HG03175 (cell line): ENCODE measurements around the gene IL1RAP.
"Not testable (repeated sequence)": the region's sequence is repeated elsewhere in the genome, so short reads cannot be mapped to it uniquely, and the experiment has no call there.

Experiments used
- ATAC-seq: cut with Tn5 transposase; IDR thresholded peaks from one replicate; pipeline ENCODE4 v1.9.1; 2021; ENCODE audit warnings: mild to moderate bottlenecking, moderate library complexity; ENCODE audit not compliant: unreplicated experiment

The IL1RAP gene, protein sequence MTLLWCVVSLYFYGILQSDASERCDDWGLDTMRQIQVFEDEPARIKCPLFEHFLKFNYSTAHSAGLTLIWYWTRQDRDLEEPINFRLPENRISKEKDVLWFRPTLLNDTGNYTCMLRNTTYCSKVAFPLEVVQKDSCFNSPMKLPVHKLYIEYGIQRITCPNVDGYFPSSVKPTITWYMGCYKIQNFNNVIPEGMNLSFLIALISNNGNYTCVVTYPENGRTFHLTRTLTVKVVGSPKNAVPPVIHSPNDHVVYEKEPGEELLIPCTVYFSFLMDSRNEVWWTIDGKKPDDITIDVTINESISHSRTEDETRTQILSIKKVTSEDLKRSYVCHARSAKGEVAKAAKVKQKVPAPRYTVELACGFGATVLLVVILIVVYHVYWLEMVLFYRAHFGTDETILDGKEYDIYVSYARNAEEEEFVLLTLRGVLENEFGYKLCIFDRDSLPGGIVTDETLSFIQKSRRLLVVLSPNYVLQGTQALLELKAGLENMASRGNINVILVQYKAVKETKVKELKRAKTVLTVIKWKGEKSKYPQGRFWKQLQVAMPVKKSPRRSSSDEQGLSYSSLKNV

DNA sequence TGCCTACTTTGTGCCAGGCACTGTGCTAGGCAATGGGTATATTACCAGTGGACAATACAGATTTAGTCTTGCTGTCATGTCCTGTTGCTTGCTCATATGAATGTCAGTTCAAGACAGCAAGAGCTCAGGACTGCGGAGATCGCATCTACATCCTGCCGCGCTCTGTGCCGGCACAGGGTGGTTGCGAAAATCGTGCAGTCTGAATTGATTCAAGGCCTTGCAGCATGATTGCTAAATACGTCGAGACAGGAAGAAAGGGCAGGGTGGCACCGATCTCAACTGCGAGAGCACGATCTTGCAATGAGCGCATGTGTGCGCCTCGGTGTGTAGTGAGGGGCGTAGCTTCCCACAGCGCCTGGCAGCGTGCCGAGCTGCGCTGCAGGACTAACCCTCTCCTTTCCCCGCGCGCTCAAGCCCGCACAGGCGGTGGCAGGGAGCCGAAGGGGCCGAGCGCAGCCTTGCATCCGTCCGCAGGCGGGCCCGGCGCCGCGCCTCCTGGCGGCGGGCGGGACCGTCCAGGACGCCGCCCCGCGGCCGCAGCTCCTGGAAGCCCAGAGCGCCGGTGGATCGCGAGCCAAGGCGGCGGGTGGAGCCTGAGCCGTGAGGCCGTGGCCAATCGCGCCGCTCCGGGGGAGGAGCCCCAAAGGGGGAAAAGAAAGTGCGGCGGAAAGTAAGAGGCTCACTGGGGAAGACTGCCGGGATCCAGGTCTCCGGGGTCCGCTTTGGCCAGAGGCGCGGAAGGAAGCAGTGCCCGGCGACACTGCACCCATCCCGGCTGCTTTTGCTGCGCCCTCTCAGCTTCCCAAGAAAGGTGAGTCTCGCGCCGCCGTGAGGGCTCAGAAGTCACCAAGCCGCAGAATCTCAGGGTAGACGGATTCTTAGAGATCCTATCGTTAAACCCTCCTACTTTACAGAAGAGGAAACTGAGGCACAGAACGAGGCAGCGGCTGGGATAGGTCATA, at the start of gene IL1RAP:
Gene IL1RAP (plus strand): TSS at position 677 of the 962 bp plus-strand sequence. CDS start 50,205 bp downstream, outside the sequence.
- peak; percentile 98 for ATAC-seq

DNA sequence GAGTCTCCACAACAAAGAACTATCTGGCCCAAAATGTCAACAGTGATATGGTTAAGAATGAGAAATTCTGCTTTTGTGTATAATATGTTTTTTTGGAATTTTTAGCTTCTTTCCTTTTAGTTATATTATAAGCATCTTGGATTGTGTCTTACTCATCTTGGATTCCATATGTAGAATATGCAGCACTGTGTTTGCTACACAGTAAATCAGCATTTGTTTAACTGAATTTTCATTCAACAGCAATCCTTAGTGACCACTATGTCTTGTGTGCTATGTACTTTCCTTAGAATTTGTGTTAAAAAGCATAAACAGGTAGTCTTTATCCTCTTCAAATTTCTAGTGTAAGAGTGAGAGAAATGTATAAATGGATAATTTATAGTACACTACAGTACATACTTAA, 46.0 kb upstream of the IL1RAP start:
- ATAC-seq: no peak

DNA sequence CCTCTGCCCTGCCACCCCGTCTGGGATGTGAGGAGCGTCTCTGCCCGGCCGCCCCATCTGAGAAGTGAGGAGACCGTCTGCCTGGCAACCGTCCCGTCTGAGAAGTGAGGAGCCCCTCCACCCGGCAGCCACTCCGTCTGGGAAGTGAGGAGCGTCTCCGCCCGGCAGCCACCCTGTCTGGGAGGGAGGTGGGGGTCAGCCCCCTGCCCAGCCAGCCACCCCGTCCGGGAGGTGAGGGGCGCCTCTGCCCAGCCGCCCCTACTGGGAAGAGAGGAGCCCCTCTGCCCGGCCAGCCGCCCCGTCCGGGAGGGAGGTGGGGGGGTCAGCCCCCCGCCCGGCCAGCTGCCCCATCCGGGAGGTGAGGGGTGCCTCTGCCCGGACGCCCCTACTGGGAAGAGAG, 40.6 kb upstream of the IL1RAP start:
- ATAC-seq: not testable (repeated sequence)

DNA sequence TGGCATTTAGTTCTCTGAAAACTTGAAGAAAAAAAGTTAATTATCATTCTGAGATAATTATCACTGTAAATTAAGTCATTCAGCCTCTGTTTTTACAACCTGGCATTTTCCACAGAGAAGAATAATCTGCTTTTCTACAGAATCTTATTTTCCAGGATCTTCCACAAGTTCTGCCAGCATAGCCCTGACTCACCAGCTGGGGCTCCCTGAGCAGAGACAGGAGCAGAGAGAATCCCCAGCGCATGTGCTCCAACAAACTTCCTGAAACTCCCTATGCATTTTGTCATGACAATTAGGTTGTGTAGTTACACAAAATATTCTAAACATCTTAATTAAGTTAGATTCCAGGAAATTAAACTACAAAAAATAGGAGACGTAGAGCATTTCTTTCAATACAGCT, 32.1 kb upstream of the IL1RAP start:
- ATAC-seq: no peak

DNA sequence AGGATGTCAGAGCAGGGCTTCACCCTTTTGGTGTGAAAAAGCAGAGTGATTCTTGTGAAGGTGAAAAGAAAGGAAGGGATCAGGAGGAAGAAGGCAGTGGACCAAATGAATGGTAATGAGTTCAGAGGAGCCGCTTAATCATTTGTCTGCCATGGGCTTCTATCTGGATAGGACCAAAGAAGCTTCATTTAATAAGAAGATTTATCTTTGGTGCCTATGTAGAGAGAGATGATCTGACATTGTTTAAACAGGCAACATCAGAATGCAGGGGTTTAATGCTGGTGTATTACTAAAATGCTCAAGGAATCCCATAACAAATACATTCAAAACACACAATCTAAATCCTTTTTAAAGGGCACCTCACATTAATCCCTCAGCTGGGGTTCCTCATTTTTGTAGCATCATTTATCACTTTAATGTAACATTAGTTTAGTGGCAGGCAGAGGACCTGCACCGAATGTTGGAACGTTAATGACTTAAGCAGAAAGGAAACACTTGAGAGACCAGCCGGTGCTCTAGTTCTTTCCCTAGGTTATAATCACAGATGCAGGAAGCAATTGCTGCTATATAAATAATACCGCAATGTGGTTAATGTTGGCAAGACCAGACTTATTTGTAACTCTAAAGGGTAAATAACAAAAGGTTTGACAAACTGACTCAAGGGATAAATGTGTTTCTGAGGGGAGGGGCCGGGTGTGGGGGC, 27.9 kb upstream of the IL1RAP start:
- no peak for ATAC-seq

DNA sequence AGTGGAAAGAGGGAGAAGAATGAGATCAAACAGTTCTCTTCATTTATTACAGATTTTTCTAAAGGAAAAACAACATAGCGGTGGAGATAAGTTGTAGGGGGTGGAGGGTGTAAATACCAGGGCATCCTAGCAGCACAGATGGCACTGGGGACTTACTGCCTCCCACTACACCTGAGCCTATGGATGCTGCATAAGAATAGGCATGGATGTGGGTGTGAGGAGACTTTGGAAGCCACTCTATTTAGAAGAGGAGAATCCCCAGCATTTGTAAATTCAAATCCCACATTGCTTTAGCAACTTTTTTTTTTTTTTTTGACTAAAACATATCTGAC, 27.4 kb upstream of the IL1RAP start:
- no peak for ATAC-seq

DNA sequence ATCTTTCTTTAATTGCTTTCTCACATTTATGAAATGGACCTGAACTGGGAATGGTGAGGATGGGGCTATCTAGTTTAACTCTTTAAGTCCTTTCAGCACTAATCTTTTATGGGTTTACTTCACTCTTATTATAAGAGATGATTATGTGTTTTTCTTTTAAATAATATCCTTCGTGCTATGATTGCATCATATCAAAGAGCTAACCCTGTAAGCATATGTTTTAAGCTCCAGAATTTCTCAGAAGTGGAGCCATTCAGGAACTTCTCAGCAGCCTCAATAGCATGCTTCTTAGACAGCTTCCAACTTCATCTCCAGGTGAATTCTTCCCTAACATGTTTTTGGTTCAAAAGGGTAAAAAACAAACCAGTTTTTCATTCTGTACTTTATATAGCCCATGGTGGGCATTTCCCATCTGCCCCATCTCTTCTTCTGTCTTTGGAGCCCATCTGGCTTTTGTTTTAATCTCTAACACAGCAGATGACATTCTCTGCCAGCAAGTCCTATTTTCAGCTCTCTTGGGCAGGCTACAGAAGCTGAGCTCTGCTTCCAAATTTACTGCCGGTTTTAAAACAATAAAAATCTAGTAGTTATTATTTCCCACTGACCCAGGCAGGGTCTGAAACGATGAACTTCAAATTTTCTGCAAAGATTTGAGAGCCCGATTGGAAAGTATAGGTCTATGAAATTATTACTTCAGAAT, 26.8 kb upstream of the IL1RAP start:
- ATAC-seq: no peak

DNA sequence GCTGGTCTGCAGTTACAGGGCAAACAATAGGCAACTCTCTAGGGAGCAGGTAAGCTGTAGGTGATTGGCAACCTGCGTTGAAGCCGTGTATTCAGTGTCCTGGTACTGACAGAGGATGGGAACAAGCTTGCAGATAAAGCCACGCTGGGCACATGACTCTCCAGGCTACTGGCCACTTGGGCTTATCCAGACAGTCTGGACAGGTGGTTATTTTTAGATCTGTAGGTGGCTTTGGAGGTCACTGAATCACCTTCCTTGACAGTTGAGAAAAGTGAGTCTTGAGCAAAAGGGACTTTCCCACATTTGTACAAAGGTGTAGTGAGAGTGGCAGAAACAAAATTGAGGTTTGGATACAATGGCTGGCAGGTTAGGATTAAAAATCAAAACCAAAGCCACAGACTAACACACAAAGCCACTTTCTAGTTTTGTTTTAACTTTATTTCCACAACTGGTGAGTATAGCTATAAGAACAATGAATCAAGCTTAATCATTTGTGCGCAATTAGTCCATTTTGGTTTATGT, 22.3 kb upstream of the IL1RAP start:
- ATAC-seq: no peak

DNA sequence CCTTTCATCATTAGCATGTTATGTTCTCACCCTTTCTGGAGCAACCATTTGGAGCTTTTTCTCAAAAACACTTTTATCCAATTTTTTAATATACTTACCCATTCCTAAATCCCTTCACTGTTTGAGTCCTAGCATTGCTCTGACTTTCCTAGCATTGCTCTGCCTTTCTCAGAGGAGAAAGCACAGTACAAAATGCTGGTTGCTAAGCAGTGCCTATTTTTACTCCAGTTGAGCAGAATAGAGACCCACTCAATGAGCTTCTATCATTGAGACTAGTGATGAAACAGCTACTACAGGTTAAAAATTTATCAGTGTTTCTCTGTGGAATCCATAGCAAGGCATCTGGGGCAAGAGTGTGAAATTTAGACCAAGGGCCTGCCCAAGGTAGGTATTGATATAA, 21.8 kb upstream of the IL1RAP start:
- no peak for ATAC-seq

DNA sequence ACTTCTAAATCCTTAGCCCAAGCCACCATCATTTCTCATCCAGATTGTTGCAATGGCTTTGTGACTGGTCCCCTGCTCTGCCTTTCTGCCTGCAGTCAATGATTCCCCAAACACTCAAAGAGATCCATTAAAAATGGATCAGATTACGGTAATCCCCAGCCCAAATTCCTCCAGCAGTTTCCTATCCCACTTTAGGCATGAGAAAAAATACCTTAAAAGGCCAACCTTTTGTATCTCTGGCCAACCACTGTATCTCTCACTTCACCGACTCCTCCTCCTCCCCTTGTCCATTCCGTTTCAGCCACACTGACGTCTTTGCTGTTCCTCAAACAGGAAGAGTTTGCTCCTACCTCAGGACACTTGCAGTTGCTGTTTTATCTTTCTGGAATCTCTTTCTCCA, 20.9 kb upstream of the IL1RAP start:
- no peak for ATAC-seq

DNA sequence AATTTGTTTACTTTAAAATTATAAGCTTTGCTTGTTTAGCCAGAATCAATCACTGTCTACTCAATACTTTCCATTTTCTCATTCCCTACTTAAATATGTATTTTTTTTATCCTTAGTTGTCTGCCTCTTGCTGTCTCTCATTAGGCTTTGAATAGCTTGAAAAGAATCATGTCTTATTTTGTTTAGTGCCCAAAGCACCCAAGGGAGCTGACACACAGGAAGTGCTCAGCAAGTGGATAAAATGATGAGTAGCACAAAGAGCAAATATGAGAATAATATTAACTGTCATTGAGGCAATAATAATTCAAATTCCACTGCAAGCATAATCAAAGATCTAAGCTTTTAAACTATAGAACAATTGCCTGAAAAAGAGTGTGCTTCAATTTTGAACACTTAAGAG, 19.0 kb upstream of the IL1RAP start:
- no peak for ATAC-seq

DNA sequence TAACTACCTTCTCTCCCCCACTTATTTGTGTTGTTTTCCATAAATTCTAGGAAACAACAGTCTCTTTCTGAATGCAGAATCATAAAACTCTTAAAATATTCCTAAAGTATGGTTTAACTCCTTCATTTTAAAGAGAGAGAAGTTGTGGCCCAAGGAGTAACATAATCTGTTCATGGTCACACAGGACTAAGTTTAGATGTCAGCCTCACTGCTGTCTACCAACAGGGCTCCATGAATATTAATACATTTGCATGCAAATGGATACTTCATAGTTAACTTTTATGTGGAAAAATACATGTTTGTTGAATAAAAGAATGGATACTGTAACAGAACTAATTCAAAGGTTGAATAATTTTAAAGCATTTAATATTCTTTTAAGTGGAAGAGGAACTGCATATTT, 18.5 kb upstream of the IL1RAP start:
- no peak for ATAC-seq

DNA sequence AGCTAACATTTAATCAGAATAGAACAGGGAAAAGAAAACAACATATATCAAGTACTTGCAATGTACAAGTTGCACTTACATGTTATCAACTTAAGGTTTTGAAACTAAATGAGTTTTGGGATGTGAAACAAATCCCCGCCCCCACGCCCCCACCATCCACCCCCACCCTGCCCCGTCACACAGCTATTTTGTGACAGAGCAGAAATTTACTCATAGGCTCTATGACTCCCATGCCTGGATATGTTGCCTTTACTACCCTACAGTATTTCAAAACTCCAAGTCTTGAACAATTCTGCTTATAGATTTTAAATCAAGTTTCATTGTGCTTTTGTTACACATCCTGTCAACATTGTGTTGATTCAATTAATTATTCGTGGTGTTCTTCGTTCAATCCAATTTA, 18.1 kb upstream of the IL1RAP start:
- ATAC-seq: no peak

DNA sequence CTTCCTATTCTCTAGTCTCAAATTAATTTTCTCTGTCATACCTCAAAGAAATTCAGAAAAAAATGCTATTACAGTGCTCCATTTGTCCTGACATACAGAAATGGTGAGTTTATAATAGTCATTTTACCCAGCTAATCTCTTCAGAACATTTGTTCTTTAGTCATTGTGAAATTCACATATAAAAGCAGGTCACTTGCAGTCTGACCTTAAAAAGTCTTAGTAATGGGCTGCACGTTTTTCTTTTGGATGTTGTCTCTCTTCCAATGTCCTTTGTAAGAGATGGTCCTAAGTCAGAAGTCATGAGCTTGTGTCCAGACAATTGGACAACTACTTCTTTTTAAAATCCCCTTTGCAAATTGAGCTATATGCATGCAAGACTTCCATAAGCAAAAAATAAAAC, 17.0 kb upstream of the IL1RAP start:
- no peak for ATAC-seq

DNA sequence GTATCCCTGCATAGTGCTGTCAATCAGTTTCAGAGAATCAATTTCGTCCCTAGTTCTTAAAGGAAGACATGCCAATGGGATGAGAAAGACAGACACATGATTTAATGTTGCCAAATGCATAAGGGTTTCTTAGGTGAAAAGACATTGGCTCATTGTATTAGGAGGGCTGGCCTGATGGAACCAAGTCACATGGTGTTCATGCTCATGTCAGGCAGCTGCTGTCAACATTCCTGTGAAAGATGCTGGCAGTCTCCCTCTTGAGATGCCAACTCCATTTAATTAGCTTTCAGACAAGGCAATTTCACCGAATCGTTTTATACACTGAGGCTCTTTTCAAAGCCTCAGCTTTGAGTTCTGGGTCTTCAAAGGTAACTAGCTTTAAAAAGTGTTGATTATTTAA, 16.1 kb upstream of the IL1RAP start:
- ATAC-seq: no peak

DNA sequence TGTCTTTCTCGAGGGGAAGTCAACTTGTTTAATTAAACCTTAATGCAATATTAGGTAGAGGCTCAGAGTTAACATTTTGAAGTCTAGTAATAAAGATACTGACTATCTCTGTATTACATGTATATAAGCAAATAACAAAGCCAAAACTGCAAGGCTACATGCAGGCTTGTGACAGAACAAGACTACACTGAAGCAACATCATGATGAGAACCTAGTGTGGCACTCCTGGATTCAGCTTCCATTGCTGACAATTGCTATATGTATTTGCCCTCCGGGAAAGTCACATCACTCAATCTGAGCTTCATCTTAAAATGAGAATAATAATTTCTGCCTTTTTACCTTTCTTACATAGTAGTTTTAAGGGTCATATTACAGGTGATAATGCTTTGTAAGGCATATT, 15.6 kb upstream of the IL1RAP start:
- no peak for ATAC-seq

DNA sequence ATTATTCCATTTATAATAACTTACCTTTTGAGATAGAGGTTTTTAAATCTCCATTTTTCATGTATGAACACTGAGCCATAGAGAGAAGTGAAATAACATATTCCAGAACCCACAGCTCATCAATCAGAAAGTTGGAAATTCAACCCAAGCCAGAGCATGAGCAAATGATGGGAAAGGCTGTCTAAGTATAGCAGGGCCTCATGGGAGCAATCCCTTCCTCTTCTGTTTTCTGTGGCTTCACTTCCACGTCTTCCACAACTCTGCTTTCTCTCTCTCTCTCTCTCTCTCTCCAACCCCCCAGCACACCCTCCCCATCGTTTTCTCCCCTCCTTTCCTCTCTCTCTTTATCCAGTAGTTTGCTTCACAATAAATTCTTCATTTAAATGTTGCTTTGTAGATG, 14.8 kb upstream of the IL1RAP start:
- no peak for ATAC-seq

DNA sequence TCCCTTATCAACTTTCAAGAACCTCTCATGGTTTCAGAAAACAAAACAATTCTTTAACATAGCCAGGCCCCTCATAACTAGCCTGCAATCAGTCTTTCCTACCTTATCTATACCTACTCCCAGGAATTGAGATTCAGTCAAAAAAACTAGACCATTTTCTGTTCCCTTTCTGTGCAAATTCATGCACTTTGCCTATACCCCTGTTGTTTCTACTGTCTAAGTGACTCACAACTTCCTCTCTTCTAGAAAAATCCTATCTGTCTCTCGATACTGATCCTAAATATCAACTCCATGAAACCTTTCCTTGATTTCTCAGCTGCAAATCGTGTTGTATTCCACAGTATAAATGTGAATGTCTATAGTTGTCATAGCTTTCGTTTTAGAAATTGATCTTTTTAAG, 10.9 kb upstream of the IL1RAP start:
- ATAC-seq: no peak

DNA sequence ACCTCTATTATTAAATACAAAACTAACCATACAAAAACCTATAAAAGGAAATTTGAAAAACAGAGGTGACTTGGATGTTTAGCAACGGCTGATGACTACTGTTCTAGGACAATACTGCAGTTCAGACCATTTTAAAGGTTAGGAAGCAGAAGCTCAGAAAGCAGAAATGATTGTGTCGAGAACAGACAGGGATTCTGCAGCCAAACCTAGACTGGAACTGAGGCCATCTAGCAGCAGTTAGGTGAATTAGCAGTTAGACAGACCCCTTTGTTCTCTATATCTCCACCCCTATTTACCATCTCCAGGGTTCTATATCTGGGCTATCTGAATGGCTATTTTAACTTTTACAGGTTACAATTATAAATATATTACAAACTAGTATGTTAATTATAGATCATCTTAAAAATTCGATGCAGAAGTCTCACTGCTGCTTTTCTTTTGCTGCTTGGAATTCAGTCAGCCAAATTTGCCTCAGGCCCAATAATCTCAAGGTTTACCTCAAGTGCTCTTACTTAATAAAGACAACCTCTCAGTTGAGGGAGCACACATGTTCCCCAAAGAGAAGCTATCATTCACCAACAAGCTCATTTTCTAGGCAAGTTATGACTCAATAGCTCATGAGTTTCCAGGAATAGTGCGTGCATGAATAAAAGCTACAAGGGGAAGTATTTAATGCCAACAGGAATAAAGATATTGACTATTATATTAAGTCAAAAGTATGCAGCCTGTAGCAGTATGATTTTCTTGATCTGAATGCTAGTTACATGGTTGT, 9.3 kb upstream of the IL1RAP start:
- ATAC-seq: no peak
